HepG2 (cell line): ENCODE measurements around the gene FKBP5. TPM values are rescaled to one million over a fixed set of nuclear protein-coding genes. Genes with fewer than 3 reads are reported as not detected.
A peak's percentile ranks its signal among the peaks of the same experiment; 100 is the strongest.

Experiments used
- BRCA1 ChIP-seq: sonication (generic); formaldehyde crosslinking; IDR thresholded peaks from 2 replicates; pipeline ENCODE4 v1.4.0; 2020; ENCODE audit warnings: missing genetic modification reagents
- FOXA3 ChIP-seq: IDR thresholded peaks from 2 replicates; pipeline ENCODE4 v1.6.1; 2016; ENCODE audit warnings: missing genetic modification reagents, missing compliant biosample characterization
- GATAD2A ChIP-seq: IDR thresholded peaks from 2 replicates; pipeline ENCODE4 v1.6.1; 2016
- HOXA7 ChIP-seq: sonication (generic); formaldehyde crosslinking; IDR thresholded peaks from 2 replicates; pipeline ENCODE4 v1.8.1; 2022; ENCODE audit warnings: mild to moderate bottlenecking, missing genetic modification reagents, moderate library complexity
- IKZF4 ChIP-seq: sonication (generic); formaldehyde crosslinking; IDR thresholded peaks from 2 replicates; pipeline ENCODE4 v1.5.1; 2020; ENCODE audit warnings: borderline replicate concordance, mild to moderate bottlenecking, low read depth, missing genetic modification reagents; ENCODE audit errors: not compliant biosample characterization
- MZF1 ChIP-seq: sonication (generic); formaldehyde crosslinking; IDR thresholded peaks from 2 replicates; pipeline ENCODE4 v1.8.1; 2023; ENCODE audit warnings: mild to moderate bottlenecking, missing genetic modification reagents, borderline replicate concordance
- NCOA5 ChIP-seq: sonication (generic); formaldehyde crosslinking; IDR thresholded peaks from 2 replicates; pipeline ENCODE4 v1.4.0; 2020; ENCODE audit warnings: missing genetic modification reagents
- NFKBIZ ChIP-seq: IDR thresholded peaks from 2 replicates; pipeline ENCODE4 v1.6.1; 2018; ENCODE audit warnings: missing genetic modification reagents, missing compliant biosample characterization
- NKX3-1 ChIP-seq: sonication (generic); formaldehyde crosslinking; IDR thresholded peaks from 2 replicates; pipeline ENCODE4 v1.5.0; 2020; ENCODE audit warnings: missing genetic modification reagents
- RAD21 ChIP-seq: fragments of 450-650 bp; formaldehyde crosslinking; IDR thresholded peaks from 2 replicates; pipeline ENCODE4 v1.5.0; 2020; ENCODE audit warnings: mild to moderate bottlenecking
- SCMH1 ChIP-seq: sonication (generic); formaldehyde crosslinking; IDR thresholded peaks from 2 replicates; pipeline ENCODE4 v1.9.0; 2021; ENCODE audit warnings: missing genetic modification reagents, mild to moderate bottlenecking, borderline replicate concordance
- THAP8 ChIP-seq: sonication (generic); formaldehyde crosslinking; IDR thresholded peaks from 2 replicates; pipeline ENCODE4 v1.5.1; 2020; ENCODE audit warnings: missing genetic modification reagents, mild to moderate bottlenecking, borderline replicate concordance
- TOPORS ChIP-seq: sonication (generic); formaldehyde crosslinking; IDR thresholded peaks from 2 replicates; pipeline ENCODE4 v1.8.0; 2023; ENCODE audit warnings: mild to moderate bottlenecking, missing genetic modification reagents
- TP53 ChIP-seq: sonication (generic); formaldehyde crosslinking; conservative IDR thresholded peaks from 2 replicates; pipeline ENCODE4 v1.4.0; 2020; ENCODE audit warnings: missing genetic modification reagents
- ZFP36L1 ChIP-seq: sonication (generic); formaldehyde crosslinking; IDR thresholded peaks from 2 replicates; pipeline ENCODE4 v1.8.0; 2022; ENCODE audit warnings: mild to moderate bottlenecking, missing genetic modification reagents, moderate library complexity
- ZNF282 ChIP-seq: fragments of 450-650 bp; IDR thresholded peaks from 2 replicates; pipeline ENCODE4 v1.6.1; 2018; ENCODE audit not compliant: partially characterized antibody
- ZNF605 ChIP-seq: sonication (generic); formaldehyde crosslinking; IDR thresholded peaks from 2 replicates; pipeline ENCODE4 v1.8.0; 2022; ENCODE audit warnings: mild to moderate bottlenecking, missing genetic modification reagents
- polyA plus RNA-seq, 8 experiments: library from polyadenylated mRNA; depleted of rRNA in 3 of 8; stranded (reverse) in 7 of 8; unstranded in 1 of 8; fragments of >200 nt; fragmentation: Illumina TruSeq in 4 of 8; extraction: Trizol in 4 of 8; gene quantifications; 2 replicates each; pipeline versions ENCODE4 v1.2.1 to v1.2.3, GENCODE V29; 2011 to 2016; ENCODE audit warnings: low read depth in 4 of 8, missing spikeins in 1 of 8, mixed read lengths in 1 of 8; ENCODE audit not compliant: insufficient read depth in 1 of 8
- total RNA-seq, 5 experiments: library from RNA; depleted of rRNA; stranded (reverse); fragments of >200 nt; fragmentation: Illumina TruSeq; extraction: Trizol; gene quantifications; 2 replicates each; pipeline ENCODE4 v1.2.3, GENCODE V29; 2016; ENCODE audit warnings: low read depth in 1 of 5
- TF ChIP-seq, protein P1 (sequence below): sonication (generic); formaldehyde crosslinking; IDR thresholded peaks from 2 replicates; pipeline ENCODE4 v1.4.0; 2020; ENCODE audit warnings: missing genetic modification reagents
- TF ChIP-seq, protein P2 (sequence below): sonication (generic); formaldehyde crosslinking; IDR thresholded peaks from 2 replicates; pipeline ENCODE4 v1.4.0; 2020; ENCODE audit warnings: missing genetic modification reagents
- TF ChIP-seq, protein P3 (sequence below): sonication (generic); formaldehyde crosslinking; IDR thresholded peaks from 2 replicates; pipeline ENCODE4 v1.4.0; 2020; ENCODE audit warnings: missing genetic modification reagents
- TF ChIP-seq, protein P4 (sequence below): sonication (generic); formaldehyde crosslinking; IDR thresholded peaks from 2 replicates; pipeline ENCODE4 v1.4.0; 2020; ENCODE audit warnings: missing genetic modification reagents, low read depth, mild to moderate bottlenecking, borderline replicate concordance

Gene FKBP5
- total and polyA plus RNA-seq, 2 of the 13 experiments (the other 11 are each of a cell fraction or from before 2014, with no cell fraction given) = 8.0 to 17.4 TPM

DNA sequence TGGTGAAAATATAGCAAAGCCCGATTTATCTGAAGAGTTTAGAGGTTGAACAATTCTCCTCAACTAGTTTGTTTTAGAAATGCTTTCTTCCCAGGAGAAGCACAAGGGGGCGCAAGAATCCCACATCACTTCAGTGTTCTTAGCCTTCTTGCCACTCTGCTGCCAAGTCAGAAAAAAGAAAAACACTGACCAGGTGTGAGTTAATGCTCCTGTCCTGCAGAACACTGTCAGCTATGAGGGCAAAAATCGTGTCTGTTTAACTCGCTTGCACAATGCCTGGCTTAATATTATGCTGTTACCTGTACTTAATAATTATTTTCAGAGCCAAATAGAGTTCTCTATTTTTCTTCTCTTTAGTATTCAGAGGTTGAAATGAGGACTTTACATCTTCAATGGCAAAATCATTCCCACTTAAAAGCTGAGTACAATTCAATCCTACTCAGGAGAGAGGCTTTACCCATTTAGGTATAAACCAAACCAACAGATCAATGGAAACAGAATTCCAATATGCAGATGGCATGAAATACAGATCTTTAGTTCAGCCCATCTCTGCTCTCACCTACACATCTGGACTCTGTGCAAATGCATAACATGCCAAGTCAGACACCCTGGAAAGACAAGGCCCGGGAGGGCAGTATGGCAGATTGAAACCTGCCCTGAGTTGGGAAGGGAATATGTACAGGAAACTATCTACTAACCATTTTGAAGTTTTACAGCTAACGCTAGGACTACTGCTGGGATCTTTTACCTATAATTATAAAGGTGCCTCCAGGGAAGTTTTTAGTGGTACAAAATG is 104.6 kb downstream of the FKBP5 start (continued):
- TF ChIP-seq, protein P1, sequence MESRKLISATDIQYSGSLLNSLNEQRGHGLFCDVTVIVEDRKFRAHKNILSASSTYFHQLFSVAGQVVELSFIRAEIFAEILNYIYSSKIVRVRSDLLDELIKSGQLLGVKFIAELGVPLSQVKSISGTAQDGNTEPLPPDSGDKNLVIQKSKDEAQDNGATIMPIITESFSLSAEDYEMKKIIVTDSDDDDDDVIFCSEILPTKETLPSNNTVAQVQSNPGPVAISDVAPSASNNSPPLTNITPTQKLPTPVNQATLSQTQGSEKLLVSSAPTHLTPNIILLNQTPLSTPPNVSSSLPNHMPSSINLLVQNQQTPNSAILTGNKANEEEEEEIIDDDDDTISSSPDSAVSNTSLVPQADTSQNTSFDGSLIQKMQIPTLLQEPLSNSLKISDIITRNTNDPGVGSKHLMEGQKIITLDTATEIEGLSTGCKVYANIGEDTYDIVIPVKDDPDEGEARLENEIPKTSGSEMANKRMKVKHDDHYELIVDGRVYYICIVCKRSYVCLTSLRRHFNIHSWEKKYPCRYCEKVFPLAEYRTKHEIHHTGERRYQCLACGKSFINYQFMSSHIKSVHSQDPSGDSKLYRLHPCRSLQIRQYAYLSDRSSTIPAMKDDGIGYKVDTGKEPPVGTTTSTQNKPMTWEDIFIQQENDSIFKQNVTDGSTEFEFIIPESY (CRISPR knock-in tag) = peak; percentile 27; the same call in 1 of the 2 replicates
- TF ChIP-seq TP53 (CRISPR knock-in tag) = no peak
- no peak for TF ChIP-seq NKX3-1
- TF ChIP-seq, protein P2, sequence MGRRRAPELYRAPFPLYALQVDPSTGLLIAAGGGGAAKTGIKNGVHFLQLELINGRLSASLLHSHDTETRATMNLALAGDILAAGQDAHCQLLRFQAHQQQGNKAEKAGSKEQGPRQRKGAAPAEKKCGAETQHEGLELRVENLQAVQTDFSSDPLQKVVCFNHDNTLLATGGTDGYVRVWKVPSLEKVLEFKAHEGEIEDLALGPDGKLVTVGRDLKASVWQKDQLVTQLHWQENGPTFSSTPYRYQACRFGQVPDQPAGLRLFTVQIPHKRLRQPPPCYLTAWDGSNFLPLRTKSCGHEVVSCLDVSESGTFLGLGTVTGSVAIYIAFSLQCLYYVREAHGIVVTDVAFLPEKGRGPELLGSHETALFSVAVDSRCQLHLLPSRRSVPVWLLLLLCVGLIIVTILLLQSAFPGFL = no peak
- no peak for TF ChIP-seq NFKBIZ (CRISPR knock-in tag)
- no peak for TF ChIP-seq HOXA7 (CRISPR knock-in tag)
- no peak for TF ChIP-seq SCMH1 (CRISPR knock-in tag)
- no peak for TF ChIP-seq ZNF605 (CRISPR knock-in tag)
- TF ChIP-seq, protein P3, sequence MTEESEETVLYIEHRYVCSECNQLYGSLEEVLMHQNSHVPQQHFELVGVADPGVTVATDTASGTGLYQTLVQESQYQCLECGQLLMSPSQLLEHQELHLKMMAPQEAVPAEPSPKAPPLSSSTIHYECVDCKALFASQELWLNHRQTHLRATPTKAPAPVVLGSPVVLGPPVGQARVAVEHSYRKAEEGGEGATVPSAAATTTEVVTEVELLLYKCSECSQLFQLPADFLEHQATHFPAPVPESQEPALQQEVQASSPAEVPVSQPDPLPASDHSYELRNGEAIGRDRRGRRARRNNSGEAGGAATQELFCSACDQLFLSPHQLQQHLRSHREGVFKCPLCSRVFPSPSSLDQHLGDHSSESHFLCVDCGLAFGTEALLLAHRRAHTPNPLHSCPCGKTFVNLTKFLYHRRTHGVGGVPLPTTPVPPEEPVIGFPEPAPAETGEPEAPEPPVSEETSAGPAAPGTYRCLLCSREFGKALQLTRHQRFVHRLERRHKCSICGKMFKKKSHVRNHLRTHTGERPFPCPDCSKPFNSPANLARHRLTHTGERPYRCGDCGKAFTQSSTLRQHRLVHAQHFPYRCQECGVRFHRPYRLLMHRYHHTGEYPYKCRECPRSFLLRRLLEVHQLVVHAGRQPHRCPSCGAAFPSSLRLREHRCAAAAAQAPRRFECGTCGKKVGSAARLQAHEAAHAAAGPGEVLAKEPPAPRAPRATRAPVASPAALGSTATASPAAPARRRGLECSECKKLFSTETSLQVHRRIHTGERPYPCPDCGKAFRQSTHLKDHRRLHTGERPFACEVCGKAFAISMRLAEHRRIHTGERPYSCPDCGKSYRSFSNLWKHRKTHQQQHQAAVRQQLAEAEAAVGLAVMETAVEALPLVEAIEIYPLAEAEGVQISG (CRISPR knock-in tag) = no peak
- TF ChIP-seq MZF1 (CRISPR knock-in tag) = no peak
- no peak for TF ChIP-seq IKZF4
- peak; percentile 93 for TF ChIP-seq RAD21 (CRISPR knock-in tag)
- TF ChIP-seq, protein P4, sequence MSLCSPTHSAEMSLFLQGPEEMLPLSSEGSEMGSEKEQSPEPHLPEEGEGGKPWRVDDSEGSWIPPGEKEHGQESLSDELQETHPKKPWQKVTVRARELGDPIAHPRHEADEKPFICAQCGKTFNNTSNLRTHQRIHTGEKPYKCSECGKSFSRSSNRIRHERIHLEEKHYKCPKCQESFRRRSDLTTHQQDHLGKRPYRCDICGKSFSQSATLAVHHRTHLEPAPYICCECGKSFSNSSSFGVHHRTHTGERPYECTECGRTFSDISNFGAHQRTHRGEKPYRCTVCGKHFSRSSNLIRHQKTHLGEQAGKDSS (CRISPR knock-in tag) = 0 out of 2 replicates have a peak, but pooled peaks have one; percentile 28
- TF ChIP-seq ZNF282 = no peak
- TF ChIP-seq FOXA3 (CRISPR knock-in tag) = 0 out of 2 replicates have a peak, but pooled peaks have one; percentile 7
- no peak for TF ChIP-seq TOPORS (CRISPR knock-in tag)
- 0 out of 2 replicates have a peak, but pooled peaks have one; percentile 48 for TF ChIP-seq BRCA1
- 0 out of 2 replicates have a peak, but pooled peaks have one; percentile 57 for TF ChIP-seq ZFP36L1 (CRISPR knock-in tag)
- TF ChIP-seq NCOA5 (CRISPR knock-in tag) = no peak
- no peak for TF ChIP-seq THAP8 (CRISPR knock-in tag)
- peak; percentile 55 for TF ChIP-seq GATAD2A (CRISPR knock-in tag)
